ENCODE data around the gene SNTB2.

- TF ChIP-seq ZNF274 (IDR thresholded peaks at IDR 0.05; ENCODE audit: borderline replicate concordance, low read depth, low read length) = no peak
- TF ChIP-seq ATF7 (IDR thresholded peaks at IDR 0.05) = no peak
- no peak for TF ChIP-seq ZNF830 (CRISPR knock-in tag; IDR thresholded peaks at IDR 0.05)
- no peak for TF ChIP-seq MAFG (tag; conservative IDR thresholded peaks at IDR 0.05)
- TF ChIP-seq CXXC5 (CRISPR knock-in tag; IDR thresholded peaks at IDR 0.05) = no peak
- TF ChIP-seq SPI1 (IDR thresholded peaks at IDR 0.05; ENCODE audit: borderline replicate concordance, low read depth, low read length) = no peak
- no peak for TF ChIP-seq POLR2AphosphoS2 (IDR thresholded peaks at IDR 0.05; ENCODE audit: low read length)
- TF ChIP-seq, protein P1, sequence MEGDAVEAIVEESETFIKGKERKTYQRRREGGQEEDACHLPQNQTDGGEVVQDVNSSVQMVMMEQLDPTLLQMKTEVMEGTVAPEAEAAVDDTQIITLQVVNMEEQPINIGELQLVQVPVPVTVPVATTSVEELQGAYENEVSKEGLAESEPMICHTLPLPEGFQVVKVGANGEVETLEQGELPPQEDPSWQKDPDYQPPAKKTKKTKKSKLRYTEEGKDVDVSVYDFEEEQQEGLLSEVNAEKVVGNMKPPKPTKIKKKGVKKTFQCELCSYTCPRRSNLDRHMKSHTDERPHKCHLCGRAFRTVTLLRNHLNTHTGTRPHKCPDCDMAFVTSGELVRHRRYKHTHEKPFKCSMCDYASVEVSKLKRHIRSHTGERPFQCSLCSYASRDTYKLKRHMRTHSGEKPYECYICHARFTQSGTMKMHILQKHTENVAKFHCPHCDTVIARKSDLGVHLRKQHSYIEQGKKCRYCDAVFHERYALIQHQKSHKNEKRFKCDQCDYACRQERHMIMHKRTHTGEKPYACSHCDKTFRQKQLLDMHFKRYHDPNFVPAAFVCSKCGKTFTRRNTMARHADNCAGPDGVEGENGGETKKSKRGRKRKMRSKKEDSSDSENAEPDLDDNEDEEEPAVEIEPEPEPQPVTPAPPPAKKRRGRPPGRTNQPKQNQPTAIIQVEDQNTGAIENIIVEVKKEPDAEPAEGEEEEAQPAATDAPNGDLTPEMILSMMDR (IDR thresholded peaks at IDR 0.05 in 2 of 3, conservative IDR thresholded peaks at IDR 0.05 in 1 of 3; ENCODE audit: insufficient read depth in 2 of 3, low read depth in 1 of 3, low read length in 3 of 3) = no peak
- TF ChIP-seq TCF7 (IDR thresholded peaks at IDR 0.05; ENCODE audit: borderline replicate concordance) = no peak
- no peak for TF ChIP-seq DEAF1 (CRISPR knock-in tag; IDR thresholded peaks at IDR 0.05)
- TF ChIP-seq EZH2 (IDR thresholded peaks at IDR 0.05; ENCODE audit: borderline replicate concordance, low read depth, low read length) = no peak
- no peak for TF ChIP-seq USF2 (CRISPR knock-in tag; IDR thresholded peaks at IDR 0.05)
Observed at GRCh38 chr16:69301187-69301586, 114.2 kb downstream of the SNTB2 start.

Data from K562 (cell line).